Colonic mucosa (tissue), 4 donors: Measurements from ENCODE around the gene PLCL1. TPM values are rescaled to one million over a fixed set of nuclear protein-coding genes. Genes with fewer than 3 reads are reported as not detected.
A peak's percentile ranks its signal among the peaks of the same experiment; 100 is the strongest.

Source experiments
- DNase-seq: peaks from one replicate; pipeline ENCODE4 v3.0.0-alpha.2; 2020
- H3K27ac ChIP-seq: fragments of 200-600 bp; one replicate; pipeline ENCODE4 v1.8.0; 2021
- H3K27me3 ChIP-seq: fragments of 200-600 bp; one replicate; pipeline ENCODE4 v1.8.0; 2021
- H3K36me3 ChIP-seq: fragments of 200-600 bp; one replicate; pipeline ENCODE4 v1.8.0; 2021
- H3K4me1 ChIP-seq: fragments of 200-600 bp; one replicate; pipeline ENCODE4 v1.8.0; 2021; ENCODE audit warnings: mild to moderate bottlenecking
- H3K4me3 ChIP-seq: fragments of 200-600 bp; one replicate; pipeline ENCODE4 v1.8.0; 2021
- H3K9ac ChIP-seq, 2 donors: one replicate each; pipeline ENCODE4 v1.7.0; 2013; ENCODE audit warnings: control low read depth in 2 of 2, low read depth in 2 of 2, low read length in 2 of 2
- H3K9me3 ChIP-seq: fragments of 200-600 bp; one replicate; pipeline ENCODE4 v1.8.0; 2021
- CTCF ChIP-seq: fragments of 200-600 bp; IDR thresholded peaks from one replicate; pipeline ENCODE4 v1.8.0; 2022; ENCODE audit warnings: antibody characterized with exemption, mild to moderate bottlenecking
- intact Hi-C: fragments of 100-400 bp; cut with DNase I; formaldehyde crosslinking; loops from one replicate; pipeline ENCODE4 v1.14.1; 2022
- total RNA-seq, 2 donors: library from RNA; stranded (reverse); fragmentation: NEBNext Ultra II Directional in 1 of 2; extraction: Animal tissue kit (Norgen Biotek cat#: 25700) in 1 of 2; gene quantifications; one replicate each; pipeline ENCODE4 v1.2.1, GENCODE V29; 2021
- donor health status: healthy.
- donor health status: DM: no; HTN: no; CAD: no.
- donor health status: DM: no; HTN: no; CAD: no.

PLCL1 gene
- total RNA-seq, 2 donors from 2014 or later, result 0.30 to 1.3 TPM

GRCh38 chr2:197838579-197838978, 34.2 kb downstream of the PLCL1 start:
- no peak for TF ChIP-seq CTCF
- Histone ChIP-seq H3K4me3 (no peak overlapping the region), H3K4me1 (no peaks in the 10 kb centered on the region), H3K9me3 (no peaks in the 10 kb centered on the region), H3K27me3 (no peaks in the 10 kb centered on the region), H3K27ac (peak overlapping the region; percentile 32), H3K36me3 (no peaks in the 10 kb centered on the region), H3K9ac (no peak overlapping the region)
- intact Hi-C loops, result no loop called here
- DNase-seq, result no peak

DNA sequence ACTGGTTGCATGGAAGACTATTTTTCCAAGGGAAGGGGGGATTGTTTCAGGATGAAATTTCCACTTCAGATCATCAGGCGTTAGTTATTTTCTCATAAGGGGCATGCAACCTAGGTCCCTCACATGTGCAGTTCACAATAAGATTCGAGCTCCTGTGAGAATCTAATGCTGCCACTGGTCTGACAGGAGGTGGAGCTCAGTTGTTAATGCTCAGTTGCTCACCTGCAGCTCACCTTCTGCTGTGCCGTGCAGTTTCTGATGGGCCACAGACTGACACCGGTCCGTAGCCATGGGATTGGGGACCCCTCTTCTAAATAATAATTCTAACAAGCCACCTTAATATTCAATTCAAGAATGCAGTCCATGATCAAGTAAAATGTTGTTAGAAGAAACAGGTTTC, 34.9 kb downstream of the PLCL1 start:
- no peak for DNase-seq
- H3K9me3 ChIP-seq, result no peaks in the 10 kb centered on the region
- intact Hi-C loops, result no loop called here

DNA sequence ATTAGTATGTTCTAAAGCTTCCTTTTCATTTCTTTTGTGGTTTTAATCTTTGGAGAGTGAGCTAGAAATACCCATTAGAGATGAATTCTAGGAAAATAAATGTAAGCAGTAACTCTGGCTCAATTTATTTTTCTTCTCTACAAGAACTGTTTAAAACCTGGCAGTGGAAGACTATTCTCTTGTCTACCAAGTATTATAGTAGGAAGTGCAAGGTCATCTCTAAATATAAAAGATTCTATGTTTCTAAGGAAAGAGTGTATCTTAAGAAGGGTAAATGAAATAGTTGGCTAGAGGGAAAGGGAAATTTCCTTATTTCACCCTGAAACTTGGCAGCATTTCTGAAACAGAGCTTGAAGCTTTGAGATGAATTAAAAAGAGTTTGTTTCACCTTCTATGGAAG, 35.5 kb downstream of the PLCL1 start:
- Histone ChIP-seq H3K27me3 (no peaks in the 10 kb centered on the region), H3K4me1 (no peaks in the 10 kb centered on the region), H3K9me3 (no peaks in the 10 kb centered on the region), H3K27ac (no peak overlapping the region), H3K36me3 (no peaks in the 10 kb centered on the region), H3K4me3 (no peak overlapping the region), H3K9ac (no peak overlapping the region)
- DNase-seq, result no peak
- intact Hi-C loops, result no loop called here
- TF ChIP-seq CTCF, result no peak

More for the DNA sequence above, 34.9 kb downstream of the PLCL1 start:
- Histone ChIP-seq H3K27ac (no peak overlapping the region), H3K4me1 (no peaks in the 10 kb centered on the region), H3K27me3 (no peaks in the 10 kb centered on the region), H3K9ac (no peak overlapping the region), H3K4me3 (no peak overlapping the region), H3K36me3 (no peaks in the 10 kb centered on the region)
- no peak for TF ChIP-seq CTCF

DNA sequence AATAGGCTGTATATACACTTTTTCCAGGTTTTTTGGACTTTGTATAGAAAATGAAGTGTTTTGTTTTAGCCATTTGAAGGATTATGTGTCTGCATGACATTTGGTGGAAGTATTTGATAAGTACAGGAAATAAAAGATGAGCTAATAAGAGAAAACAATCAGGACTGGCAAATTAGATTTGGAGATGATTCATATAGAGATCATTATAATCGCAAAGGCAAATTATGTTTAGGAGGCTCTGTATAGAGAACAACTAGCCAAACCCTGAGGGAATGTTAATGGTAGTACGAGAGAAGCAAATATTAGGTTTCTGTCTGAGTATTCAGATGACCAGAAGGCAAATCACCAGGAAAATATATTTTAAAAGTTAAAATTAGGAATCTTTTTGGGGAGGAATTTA, 41.7 kb downstream of the PLCL1 start:
- no peaks in the 10 kb centered on the region for H3K9me3 ChIP-seq
- H3K27ac ChIP-seq, result no peak overlapping the region
- no peak for DNase-seq
- peaks cover 3% of the 10 kb centered on the region for H3K27me3 ChIP-seq
- no peak overlapping the region for H3K4me3 ChIP-seq
- no peaks in the 10 kb centered on the region for H3K36me3 ChIP-seq
- H3K9ac ChIP-seq, result no peak overlapping the region
- intact Hi-C loops, result no loop called here
- no peaks in the 10 kb centered on the region for H3K4me1 ChIP-seq
- TF ChIP-seq CTCF, result no peak

- Histone ChIP-seq H3K27ac (no peak overlapping the region), H3K36me3 (no peaks in the 10 kb centered on the region), H3K9ac (no peak overlapping the region), H3K4me3 (no peak overlapping the region), H3K27me3 (peaks cover 3% of the 10 kb centered on the region), H3K4me1 (no peaks in the 10 kb centered on the region), H3K9me3 (no peaks in the 10 kb centered on the region)
- no peak for DNase-seq
- intact Hi-C loops, result no loop called here
- TF ChIP-seq CTCF, result no peak
Observed at GRCh38 chr2:197846777-197847176, 42.4 kb downstream of the PLCL1 start.
